Fibroblast of the conjunctiva (primary cell): ENCODE measurements around the gene SLU7.
"Not testable (repeated sequence)": the region's sequence is repeated elsewhere in the genome, so short reads cannot be mapped to it uniquely, and the experiment has no call there.

Experiments used
- DNase-seq: peaks from one replicate; pipeline ENCODE4 v3.0.0-alpha.2; 2010; ENCODE audit warnings: low read depth

Gene SLU7

DNA sequence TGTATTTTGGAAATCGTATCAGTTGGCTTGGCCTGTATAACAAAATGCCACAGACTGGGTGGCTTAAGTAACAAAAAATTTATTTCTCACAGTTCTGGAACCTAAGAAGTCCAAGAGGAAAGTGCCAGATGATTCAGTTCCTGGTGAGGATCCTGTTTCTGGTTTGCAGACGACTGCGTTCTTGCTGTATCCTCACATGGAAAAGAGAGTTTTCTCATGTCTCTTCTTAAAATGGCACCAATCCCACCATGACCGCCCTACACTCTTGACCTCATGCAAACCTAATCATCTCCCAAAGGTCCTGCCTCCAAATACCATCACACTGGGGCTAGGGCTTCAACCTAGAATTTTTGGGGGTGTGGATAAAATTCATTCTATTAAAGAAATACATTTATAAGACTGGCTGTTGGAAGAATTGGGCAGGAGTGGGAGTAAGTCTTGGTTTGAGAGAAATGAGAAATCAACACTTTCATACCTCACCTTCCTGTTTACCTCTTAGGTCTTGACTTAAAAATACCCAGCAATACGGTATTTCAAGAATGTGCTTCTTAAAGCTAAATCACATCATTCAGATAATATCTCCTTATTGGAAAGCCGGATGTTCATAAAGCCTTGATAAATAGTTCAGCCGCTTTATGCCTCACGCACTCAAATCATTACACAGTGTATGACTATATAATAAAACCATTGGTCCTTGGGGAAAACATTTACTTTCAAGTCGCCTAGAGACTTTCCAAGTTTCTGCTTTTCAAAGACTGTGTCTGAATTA is 31.5 kb upstream of the SLU7 start:
- no peak for DNase-seq

DNA sequence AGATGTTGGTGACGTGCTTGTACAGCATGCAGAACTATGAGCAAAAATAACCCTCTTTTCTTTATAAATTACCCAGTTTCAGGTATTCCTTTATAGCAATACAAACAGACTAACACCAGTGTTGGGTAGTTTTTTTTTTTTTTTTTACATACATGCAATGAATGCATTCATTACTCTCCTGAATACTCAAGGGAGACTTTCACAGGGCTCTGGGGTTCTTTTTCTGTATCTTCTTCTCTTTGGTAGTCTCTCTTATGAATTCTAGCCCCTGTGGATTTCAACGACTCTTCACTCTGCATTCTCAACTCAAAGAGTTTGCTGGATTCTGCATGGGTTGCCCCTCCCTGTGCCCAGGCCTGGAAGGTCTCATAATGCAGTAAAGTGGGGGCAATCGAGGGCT is 30.6 kb upstream of the SLU7 start:
- DNase-seq: no peak

DNA sequence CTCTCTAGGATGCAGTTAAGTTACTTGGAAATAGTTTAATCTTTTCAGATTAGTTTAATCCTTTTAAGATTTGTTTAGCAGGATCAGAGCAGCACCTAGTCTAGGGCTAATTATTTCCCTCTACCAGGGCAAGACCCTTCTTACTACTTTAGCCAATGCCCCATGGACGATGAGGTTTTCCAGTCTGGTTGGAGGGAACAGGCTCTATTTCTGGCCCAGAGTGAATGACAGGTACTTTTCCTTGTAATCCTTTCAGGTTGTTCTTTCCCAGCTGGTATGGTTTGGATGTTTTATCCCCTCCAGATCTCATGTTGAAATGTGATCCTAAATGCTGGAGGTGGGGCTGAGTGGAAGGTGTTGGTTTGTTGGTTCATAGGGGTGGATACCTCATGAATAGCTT is 30.0 kb upstream of the SLU7 start:
- DNase-seq: no peak

DNA sequence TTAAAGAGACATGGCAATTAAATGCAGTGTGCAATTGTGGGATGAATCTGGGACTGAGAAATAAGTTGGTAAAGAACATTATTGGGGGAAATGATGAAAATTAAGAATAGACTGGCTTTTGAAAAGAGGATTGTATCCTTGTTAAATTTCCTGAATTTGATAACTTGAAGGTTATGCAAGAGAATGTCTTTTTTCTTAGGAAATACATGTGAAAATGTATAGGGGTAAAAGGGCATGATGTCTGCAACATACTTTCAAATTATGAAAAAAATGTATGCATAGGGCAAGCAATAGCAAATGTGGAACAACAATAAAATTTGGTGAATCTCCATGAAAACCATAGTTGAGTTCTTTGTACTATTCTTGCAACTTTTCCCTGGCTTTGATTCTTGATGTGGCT is 26.9 kb upstream of the SLU7 start:
- DNase-seq: no peak

DNA sequence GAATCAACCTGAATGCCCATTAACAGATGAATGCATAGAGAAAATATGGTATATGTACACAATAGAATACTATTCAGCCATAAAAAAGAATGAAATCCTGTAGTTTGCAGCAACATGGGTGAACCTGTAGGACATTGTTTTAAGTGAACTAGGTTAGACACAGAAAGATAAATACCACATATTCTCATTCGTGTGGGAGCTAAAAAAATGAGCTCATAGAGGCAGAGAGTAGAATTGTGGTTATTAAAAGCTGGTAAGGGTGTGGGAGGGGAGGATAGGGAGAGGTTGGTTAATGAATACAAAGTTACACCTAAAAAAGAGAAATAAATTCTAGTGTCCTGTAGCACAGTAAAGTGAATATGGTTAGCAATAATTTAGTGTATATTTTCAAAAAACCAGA is 26.3 kb upstream of the SLU7 start:
- DNase-seq: no peak

DNA sequence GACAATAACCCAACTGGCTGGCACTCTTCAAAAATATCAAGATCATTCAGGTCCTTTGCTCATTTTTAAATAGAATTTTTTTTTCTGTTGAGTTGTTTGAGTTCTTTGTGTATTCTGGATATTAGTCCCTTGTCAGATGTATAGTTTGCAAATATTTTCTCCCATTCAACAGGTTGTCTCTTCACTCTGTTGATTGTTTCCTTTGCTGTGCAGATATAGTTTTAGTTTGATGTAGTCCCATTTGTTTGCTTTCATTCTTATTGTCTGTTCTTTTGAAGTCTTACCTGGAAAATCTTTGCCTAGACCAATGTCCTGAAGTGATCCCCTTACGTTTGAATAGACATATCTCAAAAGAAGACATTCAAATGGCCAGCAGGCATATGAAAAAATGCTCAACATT is 25.5 kb upstream of the SLU7 start:
- DNase-seq: no peak

DNA sequence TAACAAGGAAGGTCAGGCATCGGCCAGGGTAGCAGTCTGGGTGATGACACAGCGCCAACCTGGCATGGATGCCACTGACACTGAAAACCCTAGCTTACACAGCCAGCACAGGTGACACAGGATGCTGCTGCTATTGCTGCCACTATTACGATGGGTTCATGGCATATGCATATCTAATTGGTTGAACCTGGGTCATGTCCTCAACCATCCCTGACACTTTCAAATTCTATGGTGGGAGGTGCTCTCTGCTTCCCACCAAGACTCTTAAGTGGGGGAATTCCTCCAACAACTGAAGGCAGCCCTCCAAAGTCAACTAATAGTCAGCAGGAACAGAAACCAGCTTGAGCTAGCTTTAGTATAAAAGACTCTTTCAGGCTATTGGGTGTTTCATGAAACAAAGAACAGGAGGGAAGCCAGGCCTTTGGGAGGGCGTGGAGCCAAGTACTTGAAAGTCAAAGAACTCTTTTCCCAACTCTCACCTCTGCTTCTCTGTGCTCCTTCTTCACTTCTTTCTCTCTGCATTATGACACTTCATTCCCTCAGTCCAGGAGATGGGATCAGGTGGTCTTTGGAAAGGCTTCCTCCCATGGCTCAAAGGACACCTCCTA is 24.0 kb upstream of the SLU7 start:
- DNase-seq: no peak

DNA sequence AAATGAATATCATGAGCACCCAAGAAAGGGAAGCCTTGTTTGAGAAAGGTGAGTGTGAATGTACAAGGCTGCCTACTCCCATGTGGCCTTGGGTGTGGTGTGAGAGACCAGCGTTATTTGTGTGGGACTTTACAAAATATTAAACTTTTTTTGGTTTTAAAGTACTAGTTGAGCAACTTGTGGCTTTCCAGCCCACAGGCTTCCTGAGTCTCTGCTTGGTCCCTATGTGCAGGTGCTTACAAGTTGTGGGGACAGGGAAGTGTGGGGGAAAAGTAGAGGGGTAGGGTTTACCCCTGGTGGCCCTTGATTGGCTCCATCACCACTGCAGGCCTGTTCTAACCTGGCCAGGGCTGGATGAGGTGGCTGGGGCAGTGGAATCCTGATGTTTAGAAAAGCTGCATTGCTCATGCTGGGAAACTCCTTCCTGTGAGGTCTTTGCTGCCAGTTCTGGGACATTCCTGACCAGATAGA is 22.5 kb upstream of the SLU7 start:
- DNase-seq: no peak

DNA sequence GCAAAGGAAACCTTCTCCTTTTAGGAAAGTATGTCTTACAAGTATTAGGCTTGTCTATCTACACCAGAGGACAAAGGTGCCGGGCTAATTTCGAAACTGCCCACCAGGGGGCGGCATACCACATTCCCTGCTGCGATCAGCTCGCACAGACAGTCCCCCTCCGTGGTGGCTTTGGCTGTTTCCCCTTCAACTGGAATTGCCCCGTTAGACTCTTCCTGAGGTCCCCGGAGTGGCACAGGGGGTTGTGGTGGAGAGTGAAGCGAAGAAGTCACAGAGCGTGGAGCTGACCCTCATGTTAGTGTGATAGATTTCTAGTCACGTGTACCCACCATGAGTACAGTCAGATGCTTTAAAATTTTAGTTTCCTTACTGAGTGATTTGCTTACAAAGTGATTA is 20.3 kb upstream of the SLU7 start:
- peak; percentile 50 for DNase-seq

DNA sequence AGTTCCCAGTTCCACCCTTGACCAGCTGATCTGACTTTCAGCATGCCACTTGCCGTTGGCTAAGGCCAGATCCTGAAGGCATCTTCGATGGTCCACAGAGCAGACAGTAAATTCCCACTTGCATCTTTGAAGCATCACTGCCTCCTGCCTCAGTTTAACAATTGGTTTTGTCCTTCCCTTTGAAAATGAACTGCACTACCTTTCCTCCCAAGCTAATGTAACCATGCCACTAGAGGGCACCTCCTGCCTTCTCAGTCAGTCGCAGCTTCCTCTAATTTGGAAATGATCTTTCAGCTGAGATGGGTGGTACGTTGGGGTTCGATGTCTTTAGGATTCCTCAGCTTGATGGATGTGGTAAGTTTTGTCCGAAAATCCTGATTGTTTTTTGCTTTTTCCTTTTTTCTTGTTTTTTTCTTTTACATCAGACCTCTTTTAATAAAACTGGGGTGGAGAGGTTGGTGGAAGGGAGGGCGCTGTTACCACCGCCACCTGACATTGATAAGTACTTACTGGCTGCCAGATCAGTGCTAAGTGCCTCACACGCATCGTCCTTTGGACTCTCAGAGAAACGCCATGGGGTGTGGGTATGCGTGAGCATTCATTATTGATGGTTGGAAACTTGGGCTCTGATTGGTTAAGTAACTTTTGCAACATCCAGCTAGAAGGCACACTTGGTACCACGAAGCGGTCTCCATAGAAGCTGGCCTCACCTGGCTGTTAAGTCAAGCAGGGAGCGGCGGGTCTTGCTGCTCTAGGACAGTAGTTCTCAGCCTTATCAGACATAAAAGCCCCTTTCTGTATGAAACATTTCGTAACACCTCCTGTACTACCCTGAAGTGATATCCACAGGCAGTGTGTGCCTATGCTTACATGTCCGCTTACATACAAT is 19.7 kb upstream of the SLU7 start:
- DNase-seq: peak; percentile 51

DNA sequence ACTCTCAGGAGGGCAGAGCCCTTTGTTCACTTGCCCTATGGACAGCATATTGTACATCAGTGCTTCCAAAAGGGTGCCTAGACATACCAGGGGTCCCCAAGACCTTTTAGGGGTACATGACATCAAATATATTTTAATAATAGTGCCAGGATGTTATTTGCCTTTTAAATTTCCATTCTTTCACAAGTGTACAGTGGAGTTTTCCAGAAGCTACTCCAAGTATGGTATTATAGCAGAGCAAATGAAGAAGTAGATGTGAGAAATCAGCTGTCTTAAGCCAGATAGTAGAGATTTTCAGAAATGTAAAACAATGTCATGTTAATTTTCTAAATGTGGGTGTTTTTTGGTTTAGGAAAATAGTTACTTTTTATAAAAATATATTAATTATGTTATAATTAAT is 18.4 kb upstream of the SLU7 start:
- DNase-seq: no peak

DNA sequence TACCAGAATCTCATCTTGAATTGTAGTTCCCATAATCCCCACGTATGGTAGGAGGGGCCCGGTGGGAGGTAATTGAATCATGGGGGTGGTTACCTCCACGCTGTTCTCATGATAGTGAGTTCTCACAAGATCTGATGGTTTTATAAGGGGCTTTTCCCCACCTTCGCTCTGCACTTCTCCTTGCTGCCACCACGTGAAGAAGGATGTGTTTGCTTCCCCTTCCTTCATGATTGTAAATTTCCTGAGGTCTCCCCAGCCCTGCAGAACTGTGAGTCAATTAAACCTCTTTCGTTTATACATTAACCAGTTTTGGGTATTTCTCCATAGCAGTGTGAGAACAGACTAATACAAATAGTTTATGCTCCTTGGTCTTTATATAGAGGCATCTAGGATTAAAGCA is 17.8 kb upstream of the SLU7 start:
- DNase-seq: not testable (repeated sequence)

DNA sequence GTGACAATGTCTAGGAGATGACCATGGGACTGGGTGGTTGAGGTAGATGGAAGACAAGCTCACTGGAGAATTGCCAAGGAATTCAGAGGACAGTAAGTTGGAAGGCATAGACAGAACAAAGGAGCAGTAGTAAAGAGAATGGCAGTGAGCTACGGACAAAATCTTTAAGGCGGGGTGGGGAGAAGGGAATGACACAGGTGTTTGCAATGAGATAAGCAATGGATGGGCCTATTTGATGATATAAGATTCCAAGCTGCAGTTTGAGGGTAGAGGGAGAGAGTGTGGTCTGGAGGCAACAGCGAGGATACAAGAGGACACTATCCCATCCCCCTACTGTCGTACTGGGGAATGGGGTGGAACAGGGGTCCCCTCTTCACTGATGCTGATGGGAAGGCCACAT is 17.1 kb upstream of the SLU7 start:
- no peak for DNase-seq

DNA sequence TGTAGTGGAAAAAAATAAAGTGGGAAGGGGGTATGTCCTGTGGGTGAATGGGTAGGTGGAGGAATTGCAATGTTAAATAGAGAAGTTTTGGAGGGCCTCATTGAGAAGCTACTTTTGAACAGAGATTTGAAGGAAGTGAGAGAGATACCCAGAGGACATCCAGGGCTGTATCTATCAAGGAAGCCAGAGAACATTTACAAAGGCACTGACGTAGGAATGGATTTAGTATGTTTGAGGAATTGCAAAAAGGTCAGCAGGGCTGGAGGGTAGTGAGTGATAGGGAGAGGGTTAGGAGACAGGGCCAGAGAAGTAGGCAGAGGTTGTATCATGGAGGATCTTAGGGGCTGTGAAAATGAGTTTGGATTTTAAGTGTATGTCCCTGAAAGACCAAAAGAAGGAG is 16.7 kb upstream of the SLU7 start:
- DNase-seq: no peak

DNA sequence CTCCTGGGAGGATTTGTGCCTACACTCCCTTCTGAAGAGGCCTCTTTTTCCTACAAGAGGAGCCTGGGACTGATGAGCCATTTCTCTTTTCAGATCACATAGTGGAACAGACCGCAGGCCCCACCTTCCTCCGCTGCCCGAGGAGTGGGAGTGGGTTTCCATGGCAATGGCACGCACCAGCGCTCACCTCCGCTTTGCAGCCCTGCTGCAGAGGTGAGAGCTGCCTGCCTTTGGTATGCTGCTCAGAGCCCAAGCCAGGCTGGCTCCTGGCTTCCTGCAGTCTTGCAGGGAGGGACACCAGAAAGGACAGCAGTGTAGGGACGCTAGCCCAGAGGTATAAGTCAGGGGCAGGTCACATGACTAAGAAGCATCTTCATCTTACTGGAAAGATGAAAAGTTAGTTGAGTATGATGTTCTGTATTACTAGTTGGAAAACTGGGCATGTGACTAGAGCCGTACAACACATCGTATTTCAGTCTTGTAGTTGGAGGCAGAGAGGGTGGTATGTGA is 15.2 kb upstream of the SLU7 start:
- no peak for DNase-seq

DNA sequence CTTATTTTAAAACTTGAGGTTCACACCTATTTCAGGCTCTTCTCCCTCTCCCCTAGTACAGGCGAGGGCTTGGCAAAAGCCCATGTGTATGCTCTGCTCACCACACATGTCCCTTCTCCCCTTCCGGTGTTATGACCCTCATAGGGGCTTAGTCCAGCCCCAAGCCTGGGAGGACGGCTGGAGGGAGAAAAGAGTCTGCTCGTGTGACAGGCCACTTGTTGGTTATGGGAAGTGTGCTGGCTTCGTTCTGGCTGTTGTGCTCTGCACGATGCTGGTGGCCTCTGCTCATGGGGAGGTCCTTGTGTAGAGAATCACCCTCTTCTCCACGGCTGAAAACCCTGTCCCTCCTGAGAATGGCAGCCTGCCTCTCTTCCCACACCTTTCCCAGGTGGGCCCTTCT is 13.9 kb upstream of the SLU7 start:
- no peak for DNase-seq

DNA sequence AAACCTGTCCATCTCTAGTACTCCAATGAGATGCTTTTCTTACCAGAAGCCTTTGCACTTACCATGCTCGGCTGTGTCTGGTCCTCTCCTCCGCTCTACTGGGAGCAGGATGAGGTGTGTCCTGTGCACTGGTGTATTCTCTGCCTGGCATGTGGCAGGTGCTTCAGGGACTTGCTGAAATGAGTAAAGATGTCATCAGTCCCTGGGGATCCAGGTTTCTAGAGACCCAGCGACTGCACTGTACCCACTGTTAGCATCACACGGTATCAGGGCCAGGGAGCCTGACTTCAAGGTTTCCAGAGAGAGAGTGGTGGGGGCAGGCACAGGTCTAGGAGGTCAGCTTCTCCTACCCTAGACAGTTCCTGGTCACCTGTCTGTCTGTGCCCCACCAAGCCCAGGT is 13.3 kb upstream of the SLU7 start:
- no peak for DNase-seq

DNA sequence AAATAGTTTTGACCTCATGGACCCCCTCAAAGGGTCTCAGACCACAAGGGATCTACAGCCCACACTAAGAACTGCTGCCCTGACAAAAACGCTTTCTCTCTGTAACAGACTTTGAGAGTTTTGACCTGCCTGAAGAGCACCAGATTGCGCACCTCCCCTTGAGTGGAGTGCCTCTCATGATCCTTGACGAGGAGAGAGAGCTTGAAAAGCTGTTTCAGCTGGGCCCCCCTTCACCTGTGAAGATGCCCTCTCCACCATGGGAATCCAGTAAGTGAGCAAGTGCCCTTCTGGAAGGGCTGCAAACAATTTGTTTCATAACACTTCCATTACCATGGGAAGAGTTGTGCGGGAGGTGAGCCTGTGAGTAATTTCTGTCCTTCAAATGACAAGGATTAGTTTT is 8.7 kb upstream of the SLU7 start:
- no peak for DNase-seq

DNA sequence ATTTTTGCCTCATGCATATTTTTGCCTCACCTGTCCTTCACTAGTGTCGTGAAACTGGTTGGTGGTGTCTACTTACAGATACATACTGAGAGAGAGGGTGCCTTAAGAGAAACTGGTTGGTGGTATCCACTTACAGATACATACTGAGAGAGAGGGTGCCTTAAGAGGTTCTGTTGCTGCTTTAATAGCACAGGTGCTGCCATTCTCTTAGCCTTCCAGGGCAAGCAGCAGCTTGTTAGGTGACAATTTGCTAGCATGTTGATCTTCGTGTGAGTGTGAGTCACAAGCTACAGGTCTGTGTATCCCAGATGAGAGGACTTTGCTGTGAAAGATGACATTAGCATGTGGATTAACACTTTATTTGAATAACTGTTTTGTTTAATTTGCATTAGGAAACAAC is 4.2 kb upstream of the SLU7 start:
- DNase-seq: no peak

DNA sequence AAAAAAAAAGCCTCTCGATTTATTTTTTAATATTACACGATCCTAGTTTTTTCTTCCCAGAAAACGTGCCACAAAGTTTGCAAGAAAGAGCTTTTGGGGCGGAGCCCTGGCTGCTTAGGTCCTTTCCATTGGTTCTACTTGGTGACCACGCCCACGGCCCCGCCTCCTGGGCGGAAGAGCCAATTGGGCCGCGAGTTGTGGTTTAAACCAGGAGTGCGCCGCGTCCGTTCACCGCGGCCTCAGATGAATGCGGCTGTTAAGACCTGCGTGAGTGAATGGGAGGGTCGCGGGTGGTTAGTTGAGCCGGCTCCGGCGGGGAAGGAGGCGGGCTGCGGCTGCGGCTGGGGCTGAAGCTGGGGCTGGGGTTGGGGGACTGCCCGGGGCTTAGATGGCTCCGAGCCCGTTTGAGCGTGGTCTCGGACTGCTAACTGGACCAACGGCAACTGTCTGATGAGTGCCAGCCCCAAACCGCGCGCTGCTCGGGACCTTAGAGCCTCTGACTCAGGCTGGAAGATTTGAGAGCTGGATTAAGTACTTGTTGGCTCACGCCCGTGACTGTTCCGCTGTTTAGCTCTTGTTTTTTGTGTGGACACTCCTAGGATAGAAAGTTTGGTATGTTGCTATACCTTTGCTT is 2.9 kb upstream of the SLU7 start, which contains the start of gene PTTG1:
Gene PTTG1 (plus strand): TSS at position 231 of the 634 bp plus-strand sequence. CDS start 458 bp downstream, outside the sequence.
- DNase-seq: peak; percentile 96

DNA sequence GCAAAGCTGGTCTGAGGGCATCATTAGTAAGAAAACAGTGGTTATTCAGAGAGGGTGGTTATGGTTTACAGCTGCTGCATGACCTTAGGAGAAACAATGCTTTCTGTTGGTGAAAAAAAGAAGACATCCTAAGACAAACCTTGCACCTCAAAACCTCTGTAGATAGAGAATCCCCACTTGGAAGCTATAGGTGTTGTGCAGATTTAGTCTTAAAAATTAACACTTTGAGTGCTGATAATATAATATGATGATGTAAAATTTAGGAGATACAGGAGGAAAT is 1.4 kb upstream of the SLU7 start:
- no peak for DNase-seq
